Bronchial epithelial cell (primary cell): ENCODE measurements around the gene IMP4. TPM values are rescaled to one million over a fixed set of nuclear protein-coding genes. Genes with fewer than 3 reads are reported as not detected.

ENCODE experiments used
- DNase-seq: peaks from one replicate; pipeline ENCODE4 v3.0.0-alpha.2; 2010; ENCODE audit warnings: low read depth
- FAIRE-seq: peaks from 2 replicates; lab custom pipeline; 2011; peaks lifted over from hg19 to GRCh38; lab: Jason Lieb, UNC
- H3K27me3 ChIP-seq: 2 replicates; pipeline ENCODE4 v1.5.1; 2011; ENCODE audit warnings: low read length; ENCODE audit not compliant: control insufficient read depth, insufficient read depth
- H3K36me3 ChIP-seq: 2 replicates; pipeline ENCODE4 v1.5.1; 2011; ENCODE audit warnings: low read length; ENCODE audit not compliant: control insufficient read depth, insufficient read depth
- H3K4me3 ChIP-seq: 2 replicates; pipeline ENCODE4 v1.5.1; 2011; ENCODE audit warnings: mild to moderate bottlenecking, low read depth, low read length, control low read depth
- total RNA-seq: library from RNA; depleted of rRNA; stranded (reverse); fragments of >200 nt; gene quantifications from 2 replicates; pipeline ENCODE4 v1.2.1, GENCODE V29; 2014
- TF ChIP-seq, protein P1 (sequence below): IDR thresholded peaks from 2 replicates; pipeline ENCODE4 v1.5.1; 2011; ENCODE audit warnings: mild to moderate bottlenecking, moderate library complexity, low read length, control low read depth, inconsistent platforms; ENCODE audit not compliant: insufficient read depth, severe bottlenecking

Gene IMP4
- total RNA-seq, 1 donor from 2014 or later = 173 TPM

DNA sequence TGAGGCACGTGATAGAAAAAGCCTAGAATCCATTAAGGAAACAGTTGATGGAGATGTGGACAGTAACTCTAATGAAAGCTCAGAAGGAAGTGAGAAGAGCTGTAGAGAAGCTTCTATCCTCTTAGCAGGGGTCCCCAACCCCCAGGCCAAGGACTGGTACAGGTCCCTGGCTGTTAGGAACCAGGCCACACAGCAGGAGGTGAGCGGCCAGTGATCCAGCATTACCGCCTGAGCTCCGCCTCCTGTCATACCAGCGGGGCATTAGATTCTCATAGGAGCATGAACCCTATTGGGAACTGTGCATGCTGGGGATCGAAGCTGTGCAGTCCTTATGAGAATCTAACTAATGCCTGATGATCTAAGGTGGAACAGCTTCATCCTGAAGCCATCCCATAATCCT, 8.7 kb upstream of the IMP4 start:
- Histone ChIP-seq H3K4me3 (no peak overlapping the region), H3K36me3 (no peaks in the 10 kb centered on the region), H3K27me3 (no peaks in the 10 kb centered on the region)
- FAIRE-seq (no peak), DNase-seq (no peak)
- TF ChIP-seq, protein P1, sequence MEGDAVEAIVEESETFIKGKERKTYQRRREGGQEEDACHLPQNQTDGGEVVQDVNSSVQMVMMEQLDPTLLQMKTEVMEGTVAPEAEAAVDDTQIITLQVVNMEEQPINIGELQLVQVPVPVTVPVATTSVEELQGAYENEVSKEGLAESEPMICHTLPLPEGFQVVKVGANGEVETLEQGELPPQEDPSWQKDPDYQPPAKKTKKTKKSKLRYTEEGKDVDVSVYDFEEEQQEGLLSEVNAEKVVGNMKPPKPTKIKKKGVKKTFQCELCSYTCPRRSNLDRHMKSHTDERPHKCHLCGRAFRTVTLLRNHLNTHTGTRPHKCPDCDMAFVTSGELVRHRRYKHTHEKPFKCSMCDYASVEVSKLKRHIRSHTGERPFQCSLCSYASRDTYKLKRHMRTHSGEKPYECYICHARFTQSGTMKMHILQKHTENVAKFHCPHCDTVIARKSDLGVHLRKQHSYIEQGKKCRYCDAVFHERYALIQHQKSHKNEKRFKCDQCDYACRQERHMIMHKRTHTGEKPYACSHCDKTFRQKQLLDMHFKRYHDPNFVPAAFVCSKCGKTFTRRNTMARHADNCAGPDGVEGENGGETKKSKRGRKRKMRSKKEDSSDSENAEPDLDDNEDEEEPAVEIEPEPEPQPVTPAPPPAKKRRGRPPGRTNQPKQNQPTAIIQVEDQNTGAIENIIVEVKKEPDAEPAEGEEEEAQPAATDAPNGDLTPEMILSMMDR = no peak

GRCh38 chr2:130335226-130335625, 7.5 kb upstream of the IMP4 start:
- TF ChIP-seq, protein P1 = no peak
- FAIRE-seq = no peak
- Histone ChIP-seq H3K36me3 (no peaks in the 10 kb centered on the region), H3K27me3 (no peaks in the 10 kb centered on the region), H3K4me3 (no peak overlapping the region)
- DNase-seq = no peak

GRCh38 chr2:130336150-130336876, 6.4 kb upstream of the IMP4 start:
- no peak for FAIRE-seq
- H3K27me3 ChIP-seq = no peaks in the 10 kb centered on the region
- DNase-seq = no peak
- H3K4me3 ChIP-seq = no peak overlapping the region
- TF ChIP-seq, protein P1 = no peak
- H3K36me3 ChIP-seq = no peaks in the 10 kb centered on the region

GRCh38 chr2:130336877-130337734, 5.6 kb upstream of the IMP4 start:
- Histone ChIP-seq H3K27me3 (no peaks in the 10 kb centered on the region), H3K4me3 (peak overlapping the region; percentile 33), H3K36me3 (no peaks in the 10 kb centered on the region)
- no peak for FAIRE-seq
- peak; percentile 71 for DNase-seq
- TF ChIP-seq, protein P1 = peak; percentile 9

DNA sequence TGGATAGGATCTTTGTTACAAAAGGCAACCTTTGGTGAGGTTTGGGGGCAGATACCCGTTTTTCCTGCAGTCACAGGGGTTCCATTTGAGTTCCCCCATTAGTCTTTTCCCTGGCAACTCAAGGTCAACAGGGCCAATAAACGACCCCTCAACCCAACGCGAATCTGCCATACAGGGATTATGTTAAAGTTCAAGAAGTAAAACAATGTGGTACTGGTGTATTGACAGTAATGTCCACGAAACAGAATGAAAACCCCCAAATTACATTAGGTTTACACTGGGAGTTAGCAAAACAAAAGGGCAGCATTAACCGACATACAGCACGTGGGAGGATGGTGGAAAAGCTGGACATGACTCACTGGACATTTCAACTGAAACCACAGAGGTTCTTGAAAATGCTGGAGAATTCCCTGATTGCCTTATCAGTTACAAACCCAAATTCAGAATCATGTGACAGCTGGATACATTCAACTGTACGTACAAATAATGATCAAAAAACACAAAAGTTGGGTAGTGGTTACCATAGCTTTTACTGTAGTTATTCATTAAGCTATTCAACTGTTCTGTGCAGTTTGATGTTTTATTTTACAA, 4.9 kb upstream of the IMP4 start:
- Histone ChIP-seq H3K27me3 (no peaks in the 10 kb centered on the region), H3K36me3 (no peaks in the 10 kb centered on the region), H3K4me3 (no peak overlapping the region)
- TF ChIP-seq, protein P1 = no peak
- FAIRE-seq (no peak), DNase-seq (peak; percentile 39)
